Measurements from ENCODE around the gene RHEBL1. TPM values are rescaled to one million over a fixed set of nuclear protein-coding genes. Genes with fewer than 3 reads are reported as not detected.

The RHEBL1 gene
- total RNA-seq, 2 donors from 2014 or later, result 1.1 to 2.3 TPM

DNA sequence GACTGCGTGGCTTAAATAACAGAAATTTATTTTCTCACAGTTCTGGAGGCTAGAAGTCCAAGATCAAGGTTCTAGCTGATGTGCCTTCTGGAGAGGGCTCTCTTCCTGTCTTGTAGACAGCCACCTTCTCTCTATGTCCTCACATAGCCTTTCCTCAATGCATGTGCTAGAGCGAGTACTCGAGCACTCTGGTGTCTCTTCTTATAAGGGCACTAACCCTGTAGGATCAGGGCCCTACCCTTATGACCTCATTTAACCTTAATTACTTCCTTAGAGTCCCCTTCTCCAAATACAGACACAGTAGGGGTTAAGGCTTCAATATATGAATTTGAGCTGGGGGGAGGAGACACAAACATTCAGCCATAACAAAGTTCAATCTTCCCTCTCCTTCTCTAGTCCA is 14.7 kb upstream of the RHEBL1 start:
- intact Hi-C loops (cut with DNase I), result loop anchor here (10.0 kb wide), 1 partner anchor 100 kb away; the partner anchor contains the start of gene TUBA1A
- Histone ChIP-seq H3K27me3 (replicated peaks; ENCODE audit: insufficient read depth) (peaks cover 5% of the 10 kb centered on the region), H3K36me3 (no peaks in the 10 kb centered on the region), H3K4me3 (no peak overlapping the region), H3K9me3 (no peaks in the 10 kb centered on the region), H3K27ac (no peak overlapping the region), H3K4me1 (replicated peaks) (no peaks in the 10 kb centered on the region)
- WGBS, result 99% methylated on average over 3 of the region's 3 CpGs
- no peak for DNase-seq (ENCODE audit: low spot score)
- TF ChIP-seq CTCF (IDR thresholded peaks at IDR 0.05) (no peak), POLR2A (IDR thresholded peaks at IDR 0.05) (no peak), POLR2AphosphoS5 (IDR thresholded peaks at IDR 0.05) (no peak)

- intact Hi-C loops (cut with DNase I), result loop anchor here (10.0 kb wide), 1 partner anchor 105 kb away; the partner anchor contains the start of gene TUBA1A
Measured at GRCh38 chr12:49079793-49080192, 10.0 kb upstream of the RHEBL1 start.

GRCh38 chr12:49070971-49071370 is 1.2 kb upstream of the RHEBL1 start:
- 89% methylated on average over 11 of the region's 11 CpGs for WGBS
- Histone ChIP-seq H3K27me3 (replicated peaks; ENCODE audit: insufficient read depth) (no peaks in the 10 kb centered on the region), H3K4me1 (replicated peaks) (no peaks in the 10 kb centered on the region), H3K9me3 (no peaks in the 10 kb centered on the region), H3K4me3 (no peak overlapping the region), H3K36me3 (no peaks in the 10 kb centered on the region), H3K27ac (no peak overlapping the region)
- DNase-seq (ENCODE audit: low spot score), result no peak
- intact Hi-C loops (cut with DNase I), result no loop called here
- TF ChIP-seq POLR2AphosphoS5 (IDR thresholded peaks at IDR 0.05), result no peak
- TF ChIP-seq POLR2A (IDR thresholded peaks at IDR 0.05), result no peak
- TF ChIP-seq CTCF (IDR thresholded peaks at IDR 0.05), result no peak

More at GRCh38 chr12:49079793-49080192, 10.0 kb upstream of the RHEBL1 start:
- DNase-seq (ENCODE audit: low spot score), result no peak
- WGBS, result 88% methylated on average over 1 of the region's 1 CpG
- Histone ChIP-seq H3K27me3 (replicated peaks; ENCODE audit: insufficient read depth) (no peaks in the 10 kb centered on the region), H3K4me3 (no peak overlapping the region), H3K36me3 (no peaks in the 10 kb centered on the region), H3K27ac (no peak overlapping the region), H3K9me3 (no peaks in the 10 kb centered on the region), H3K4me1 (replicated peaks) (no peaks in the 10 kb centered on the region)
- no peak for TF ChIP-seq POLR2AphosphoS5 (IDR thresholded peaks at IDR 0.05)
- TF ChIP-seq CTCF (IDR thresholded peaks at IDR 0.05), result no peak
- no peak for TF ChIP-seq POLR2A (IDR thresholded peaks at IDR 0.05)

GRCh38 chr12:49068879-49069506 is 786 bp downstream of the RHEBL1 start:
- Histone ChIP-seq H3K36me3 (no peaks in the 10 kb centered on the region), H3K4me1 (replicated peaks) (no peaks in the 10 kb centered on the region), H3K4me3 (peak overlapping the region; percentile 47 to 71), H3K9me3 (no peaks in the 10 kb centered on the region), H3K27ac (peak overlapping the region in 1 of 2 donors; percentile 61), H3K27me3 (replicated peaks; ENCODE audit: insufficient read depth) (no peaks in the 10 kb centered on the region)
- WGBS, result 20% methylated on average over 21 of the region's 21 CpGs
- intact Hi-C loops (cut with DNase I), result loop anchor here (10.0 kb wide), 1 partner anchor 56 kb away; no protein-coding TSS in a partner anchor
- no peak for TF ChIP-seq CTCF (IDR thresholded peaks at IDR 0.05)
- no peak for TF ChIP-seq POLR2AphosphoS5 (IDR thresholded peaks at IDR 0.05)
- no peak for TF ChIP-seq POLR2A (IDR thresholded peaks at IDR 0.05)
- DNase-seq (ENCODE audit: low spot score), result no peak

GRCh38 chr12:49066120-49066519 is 3.7 kb downstream of the RHEBL1 start:
- H3K36me3 ChIP-seq, result no peaks in the 10 kb centered on the region
- WGBS, result 83% methylated on average over 4 of the region's 4 CpGs
- H3K9me3 ChIP-seq, result no peaks in the 10 kb centered on the region
- no peak overlapping the region for H3K4me3 ChIP-seq
- no peak for DNase-seq (ENCODE audit: low spot score)
- no peak for TF ChIP-seq CTCF (IDR thresholded peaks at IDR 0.05)
- H3K27me3 ChIP-seq (replicated peaks; ENCODE audit: insufficient read depth), result no peaks in the 10 kb centered on the region
- H3K27ac ChIP-seq, result no peak overlapping the region
- no peaks in the 10 kb centered on the region for H3K4me1 ChIP-seq (replicated peaks)
- intact Hi-C loops (cut with DNase I), result loop anchor here (10.0 kb wide), 1 partner anchor 59 kb away; no protein-coding TSS in a partner anchor

Data from prostate gland (tissue), 2 donors.